WTC11 (cell line): Measurements from ENCODE around the gene COL13A1. TPM values are rescaled to one million over a fixed set of nuclear protein-coding genes. Genes with fewer than 3 reads are reported as not detected.

Source experiments
- ATAC-seq: fragments of 200-7000 bp; cut with Tn5 transposase; 2 replicates; pipeline ENCODE4 v1.10.0; 2021; ENCODE audit warnings: mild to moderate bottlenecking, moderate library complexity
- CTCF ChIA-PET: fragments of 300-600 bp; sonication (Branson Sonifier 250); formaldehyde crosslinking; loops from one replicate; lab custom pipeline; 2021; ENCODE audit warnings: antibody characterized with exemption; lab: Charles Lee
- POLR2A ChIA-PET: fragments of 350-600 bp; sonication (Branson Sonifier 250); formaldehyde crosslinking; loops from one replicate; lab custom pipeline; 2021; ENCODE audit warnings: antibody characterized with exemption; lab: Charles Lee
- DNase-seq: peaks from one replicate; pipeline ENCODE4 v3.0.0; 2021; ENCODE audit warnings: low spot score
- H3K27ac Mint-ChIP-seq: 2 replicates; pipeline ENCODE4 v1.8.0; 2021; ENCODE audit warnings: mixed read lengths
- H3K27me3 Mint-ChIP-seq: 2 replicates; pipeline ENCODE4 v1.8.0; 2021; ENCODE audit warnings: low read depth, mild to moderate bottlenecking, moderate library complexity, mixed read lengths
- H3K36me3 Mint-ChIP-seq: 2 replicates; pipeline ENCODE4 v1.8.0; 2021; ENCODE audit warnings: mixed read lengths
- H3K4me1 Mint-ChIP-seq: 2 replicates; pipeline ENCODE4 v1.8.0; 2022; ENCODE audit warnings: mixed read lengths
- H3K4me3 Mint-ChIP-seq: 2 replicates; pipeline ENCODE4 v1.8.0; 2021; ENCODE audit warnings: mild to moderate bottlenecking, moderate library complexity, mixed read lengths
- H3K9me3 Mint-ChIP-seq: 2 replicates; pipeline ENCODE4 v1.8.0; 2021; ENCODE audit warnings: mixed read lengths
- CDX4 ChIP-seq: fragments of 250-450 bp; sonication (Bioruptor Pico); IDR thresholded peaks from 2 replicates; pipeline ENCODE4 v1.9.0; 2021; ENCODE audit warnings: moderate library complexity, mild to moderate bottlenecking, inconsistent platforms, borderline replicate concordance
- ETV6 ChIP-seq: sonication (generic); formaldehyde crosslinking; IDR thresholded peaks from 2 replicates; pipeline ENCODE4 v1.8.1; 2022; ENCODE audit warnings: mild to moderate bottlenecking, missing genetic modification reagents
- FOXK1 ChIP-seq: sonication (generic); formaldehyde crosslinking; IDR thresholded peaks from 2 replicates; pipeline ENCODE4 v1.8.0; 2022; ENCODE audit warnings: mild to moderate bottlenecking, moderate library complexity, missing genetic modification reagents
- FOXP1 ChIP-seq: sonication (generic); formaldehyde crosslinking; IDR thresholded peaks from 2 replicates; pipeline ENCODE4 v1.8.0; 2022; ENCODE audit warnings: missing genetic modification reagents, mild to moderate bottlenecking, moderate library complexity, borderline replicate concordance
- JUN ChIP-seq: sonication (generic); formaldehyde crosslinking; IDR thresholded peaks from 2 replicates; pipeline ENCODE4 v1.8.0; 2023; ENCODE audit warnings: mild to moderate bottlenecking, missing genetic modification reagents
- MLX ChIP-seq: sonication (generic); formaldehyde crosslinking; IDR thresholded peaks from 2 replicates; pipeline ENCODE4 v1.8.1; 2023; ENCODE audit warnings: mild to moderate bottlenecking, missing genetic modification reagents, moderate library complexity
- NFATC4 ChIP-seq: fragments of 250-450 bp; sonication (Bioruptor Pico); IDR thresholded peaks from 2 replicates; pipeline ENCODE4 v1.9.0; 2021; ENCODE audit warnings: mild to moderate bottlenecking
- NFYB ChIP-seq: sonication (generic); formaldehyde crosslinking; conservative IDR thresholded peaks from 2 replicates; pipeline ENCODE4 v1.8.0; 2022; ENCODE audit warnings: low read depth, missing genetic modification reagents
- SMAD3 ChIP-seq: sonication (generic); formaldehyde crosslinking; IDR thresholded peaks from 2 replicates; pipeline ENCODE4 v1.8.0; 2022; ENCODE audit warnings: missing genetic modification reagents, mild to moderate bottlenecking, borderline replicate concordance
- TCF7 ChIP-seq: sonication (generic); formaldehyde crosslinking; IDR thresholded peaks from 2 replicates; pipeline ENCODE4 v1.8.0; 2022; ENCODE audit warnings: mild to moderate bottlenecking, low read depth, missing genetic modification reagents, moderate library complexity
- TEAD4 ChIP-seq: sonication (generic); formaldehyde crosslinking; IDR thresholded peaks from 2 replicates; pipeline ENCODE4 v1.8.0; 2022; ENCODE audit warnings: mild to moderate bottlenecking, missing genetic modification reagents
- ZBTB21 ChIP-seq: sonication (generic); formaldehyde crosslinking; IDR thresholded peaks from 2 replicates; pipeline ENCODE4 v1.8.1; 2023; ENCODE audit warnings: mild to moderate bottlenecking, missing genetic modification reagents, borderline replicate concordance
- ZNF232 ChIP-seq: sonication (generic); formaldehyde crosslinking; IDR thresholded peaks from 2 replicates; pipeline ENCODE4 v1.8.0; 2022; ENCODE audit warnings: mild to moderate bottlenecking, missing genetic modification reagents
- ZNF263 ChIP-seq: sonication (generic); formaldehyde crosslinking; IDR thresholded peaks from 2 replicates; pipeline ENCODE4 v1.8.1; 2022; ENCODE audit warnings: low read depth, mild to moderate bottlenecking, moderate library complexity, missing genetic modification reagents
- total RNA-seq: library from RNA; stranded (reverse); gene quantifications from 3 replicates; pipeline ENCODE4 v1.2.3, GENCODE V29; 2021
- TF ChIP-seq, protein P1 (sequence below): fragments of 250-450 bp; sonication (Bioruptor Pico); IDR thresholded peaks from 2 replicates; pipeline ENCODE4 v2.1.2; 2022; ENCODE audit warnings: mild to moderate bottlenecking, moderate library complexity
- TF ChIP-seq, protein P2 (sequence below): sonication (generic); formaldehyde crosslinking; IDR thresholded peaks from 2 replicates; pipeline ENCODE4 v1.8.0; 2022; ENCODE audit warnings: missing genetic modification reagents
- TF ChIP-seq, protein P3 (sequence below): sonication (generic); formaldehyde crosslinking; IDR thresholded peaks from 2 replicates; pipeline ENCODE4 v1.8.0; 2022; ENCODE audit warnings: mild to moderate bottlenecking, missing genetic modification reagents
- TF ChIP-seq, protein P4 (sequence below): sonication (generic); formaldehyde crosslinking; IDR thresholded peaks from 2 replicates; pipeline ENCODE4 v1.8.0; 2022; ENCODE audit warnings: mild to moderate bottlenecking, missing genetic modification reagents

COL13A1 gene
- total RNA-seq, 1 experiment from 2014 or later = 7.1 TPM

- H3K4me3 Mint-ChIP-seq = no peak overlapping the region
- ChIA-PET CTCF (interaction anchor here (1.0 to 3.9 kb wide), 4 partner anchors 47 to 100 kb away, joined by 3 to 15 read pairs (median 3); no protein-coding TSS in a partner anchor), POLR2A (no interaction called here)
- H3K36me3 Mint-ChIP-seq = no peaks in the 10 kb centered on the region
- TF ChIP-seq TEAD4 (CRISPR knock-in tag) = no peak
- no peak for TF ChIP-seq ETV6 (CRISPR knock-in tag)
- TF ChIP-seq TCF7 (CRISPR knock-in tag) = no peak
- TF ChIP-seq ZNF263 (CRISPR knock-in tag) = no peak
- TF ChIP-seq, protein P1, sequence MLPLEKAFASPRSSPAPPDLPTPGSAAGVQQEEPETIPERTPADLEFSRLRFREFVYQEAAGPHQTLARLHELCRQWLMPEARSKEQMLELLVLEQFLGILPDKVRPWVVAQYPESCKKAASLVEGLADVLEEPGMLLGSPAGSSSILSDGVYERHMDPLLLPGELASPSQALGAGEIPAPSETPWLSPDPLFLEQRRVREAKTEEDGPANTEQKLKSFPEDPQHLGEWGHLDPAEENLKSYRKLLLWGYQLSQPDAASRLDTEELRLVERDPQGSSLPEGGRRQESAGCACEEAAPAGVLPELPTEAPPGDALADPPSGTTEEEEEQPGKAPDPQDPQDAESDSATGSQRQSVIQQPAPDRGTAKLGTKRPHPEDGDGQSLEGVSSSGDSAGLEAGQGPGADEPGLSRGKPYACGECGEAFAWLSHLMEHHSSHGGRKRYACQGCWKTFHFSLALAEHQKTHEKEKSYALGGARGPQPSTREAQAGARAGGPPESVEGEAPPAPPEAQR = no peak
- TF ChIP-seq, protein P2, sequence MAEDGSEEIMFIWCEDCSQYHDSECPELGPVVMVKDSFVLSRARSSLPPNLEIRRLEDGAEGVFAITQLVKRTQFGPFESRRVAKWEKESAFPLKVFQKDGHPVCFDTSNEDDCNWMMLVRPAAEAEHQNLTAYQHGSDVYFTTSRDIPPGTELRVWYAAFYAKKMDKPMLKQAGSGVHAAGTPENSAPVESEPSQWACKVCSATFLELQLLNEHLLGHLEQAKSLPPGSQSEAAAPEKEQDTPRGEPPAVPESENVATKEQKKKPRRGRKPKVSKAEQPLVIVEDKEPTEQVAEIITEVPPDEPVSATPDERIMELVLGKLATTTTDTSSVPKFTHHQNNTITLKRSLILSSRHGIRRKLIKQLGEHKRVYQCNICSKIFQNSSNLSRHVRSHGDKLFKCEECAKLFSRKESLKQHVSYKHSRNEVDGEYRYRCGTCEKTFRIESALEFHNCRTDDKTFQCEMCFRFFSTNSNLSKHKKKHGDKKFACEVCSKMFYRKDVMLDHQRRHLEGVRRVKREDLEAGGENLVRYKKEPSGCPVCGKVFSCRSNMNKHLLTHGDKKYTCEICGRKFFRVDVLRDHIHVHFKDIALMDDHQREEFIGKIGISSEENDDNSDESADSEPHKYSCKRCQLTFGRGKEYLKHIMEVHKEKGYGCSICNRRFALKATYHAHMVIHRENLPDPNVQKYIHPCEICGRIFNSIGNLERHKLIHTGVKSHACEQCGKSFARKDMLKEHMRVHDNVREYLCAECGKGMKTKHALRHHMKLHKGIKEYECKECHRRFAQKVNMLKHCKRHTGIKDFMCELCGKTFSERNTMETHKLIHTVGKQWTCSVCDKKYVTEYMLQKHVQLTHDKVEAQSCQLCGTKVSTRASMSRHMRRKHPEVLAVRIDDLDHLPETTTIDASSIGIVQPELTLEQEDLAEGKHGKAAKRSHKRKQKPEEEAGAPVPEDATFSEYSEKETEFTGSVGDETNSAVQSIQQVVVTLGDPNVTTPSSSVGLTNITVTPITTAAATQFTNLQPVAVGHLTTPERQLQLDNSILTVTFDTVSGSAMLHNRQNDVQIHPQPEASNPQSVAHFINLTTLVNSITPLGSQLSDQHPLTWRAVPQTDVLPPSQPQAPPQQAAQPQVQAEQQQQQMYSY (CRISPR knock-in tag) = no peak
- no peak for TF ChIP-seq ZBTB21 (CRISPR knock-in tag)
- TF ChIP-seq, protein P3, sequence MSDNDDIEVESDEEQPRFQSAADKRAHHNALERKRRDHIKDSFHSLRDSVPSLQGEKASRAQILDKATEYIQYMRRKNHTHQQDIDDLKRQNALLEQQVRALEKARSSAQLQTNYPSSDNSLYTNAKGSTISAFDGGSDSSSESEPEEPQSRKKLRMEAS (CRISPR knock-in tag) = no peak
- no peak for TF ChIP-seq SMAD3 (CRISPR knock-in tag)
- H3K4me1 Mint-ChIP-seq = peaks cover 49% of the 10 kb centered on the region
- no peak overlapping the region for H3K27ac Mint-ChIP-seq
- H3K9me3 Mint-ChIP-seq = no peaks in the 10 kb centered on the region
- DNase-seq (no peak), ATAC-seq (no peak)
- H3K27me3 Mint-ChIP-seq = peaks cover 2% of the 10 kb centered on the region; the same call in 1 of the 2 replicates
Observed at GRCh38 chr10:69858201-69858600, 56.5 kb downstream of the COL13A1 start.

DNA sequence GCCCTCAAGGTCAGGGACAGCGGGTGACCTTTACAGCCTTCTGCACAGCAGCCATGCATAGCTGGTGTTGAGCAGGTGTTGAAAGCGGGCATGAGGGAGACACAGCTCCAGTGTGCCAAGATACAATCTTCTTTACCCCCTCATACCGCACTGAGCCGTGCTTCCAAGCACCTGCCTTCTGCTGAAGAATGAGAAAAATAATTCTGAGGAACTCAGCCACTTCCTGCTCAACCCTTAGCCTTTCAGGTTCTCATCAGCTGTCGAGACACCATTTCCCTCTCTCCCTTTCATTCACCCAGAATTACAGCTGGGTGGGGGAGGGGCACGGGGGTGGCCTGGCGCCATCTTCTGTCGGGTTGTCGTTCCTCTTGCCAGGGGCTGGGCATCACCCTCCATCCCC is 58.6 kb downstream of the COL13A1 start:
- Mint-ChIP-seq H3K4me1 (peaks cover 55% of the 10 kb centered on the region), H3K27ac (no peak overlapping the region), H3K27me3 (peaks cover 7% of the 10 kb centered on the region)
- DNase-seq (no peak), ATAC-seq (no peak)
- CTCF ChIA-PET = interaction anchor here (0.6 to 8.6 kb wide), 23 partner anchors 11 to 289 kb away, joined by 3 to 84 read pairs (median 6); no protein-coding TSS in a partner anchor
- TF ChIP-seq FOXP1 (CRISPR knock-in tag) (no peak), NFATC4 (CRISPR knock-in tag) (no peak), CDX4 (no peak), FOXK1 (CRISPR knock-in tag) (no peak), JUN (CRISPR knock-in tag) (no peak), ZNF232 (CRISPR knock-in tag) (no peak), MLX (no peak), NFYB (no peak)
- TF ChIP-seq, protein P4, sequence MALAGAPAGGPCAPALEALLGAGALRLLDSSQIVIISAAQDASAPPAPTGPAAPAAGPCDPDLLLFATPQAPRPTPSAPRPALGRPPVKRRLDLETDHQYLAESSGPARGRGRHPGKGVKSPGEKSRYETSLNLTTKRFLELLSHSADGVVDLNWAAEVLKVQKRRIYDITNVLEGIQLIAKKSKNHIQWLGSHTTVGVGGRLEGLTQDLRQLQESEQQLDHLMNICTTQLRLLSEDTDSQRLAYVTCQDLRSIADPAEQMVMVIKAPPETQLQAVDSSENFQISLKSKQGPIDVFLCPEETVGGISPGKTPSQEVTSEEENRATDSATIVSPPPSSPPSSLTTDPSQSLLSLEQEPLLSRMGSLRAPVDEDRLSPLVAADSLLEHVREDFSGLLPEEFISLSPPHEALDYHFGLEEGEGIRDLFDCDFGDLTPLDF = no peak
- TF ChIP-seq, all 79 proteins: peak for 0
- Mint-ChIP-seq H3K9me3 (no peaks in the 10 kb centered on the region), H3K4me3 (no peak overlapping the region), H3K36me3 (no peaks in the 10 kb centered on the region)
- POLR2A ChIA-PET = interaction anchor here (0.6 kb wide), 1 partner anchor 709 kb away, joined by 3 read pairs; no protein-coding TSS in a partner anchor
